GM18870 (cell line): ENCODE results near the gene ANKRD44.
"Not testable (repeated sequence)": the region's sequence is repeated elsewhere in the genome, so short reads cannot be mapped to it uniquely, and the experiment has no call there.

ENCODE experiments used
- ATAC-seq: cut with Tn5 transposase; IDR thresholded peaks from one replicate; pipeline ENCODE4 v1.9.1; 2021; ENCODE audit warnings: moderate library complexity; ENCODE audit not compliant: unreplicated experiment

The ANKRD44 gene

DNA sequence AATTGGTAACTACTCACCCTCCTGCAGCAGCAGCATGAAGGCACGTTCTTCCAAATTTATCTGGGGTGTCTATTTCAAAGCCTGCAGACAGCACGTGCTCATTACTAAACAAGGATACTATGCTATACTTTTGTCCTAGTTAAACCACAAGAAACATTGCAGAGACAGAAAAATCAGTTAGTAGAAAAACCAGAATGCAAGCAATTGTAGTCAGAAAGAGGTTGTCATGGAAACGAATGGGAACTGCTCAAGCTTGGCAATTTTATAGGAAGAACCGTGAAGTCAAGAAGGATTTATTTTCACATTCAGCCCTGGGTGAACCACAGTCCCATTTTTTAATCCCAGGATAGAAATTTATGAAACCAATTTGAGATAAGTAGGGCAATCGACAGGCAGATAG lies 221.9 kb downstream of the ANKRD44 start:
- ATAC-seq, result no peak

DNA sequence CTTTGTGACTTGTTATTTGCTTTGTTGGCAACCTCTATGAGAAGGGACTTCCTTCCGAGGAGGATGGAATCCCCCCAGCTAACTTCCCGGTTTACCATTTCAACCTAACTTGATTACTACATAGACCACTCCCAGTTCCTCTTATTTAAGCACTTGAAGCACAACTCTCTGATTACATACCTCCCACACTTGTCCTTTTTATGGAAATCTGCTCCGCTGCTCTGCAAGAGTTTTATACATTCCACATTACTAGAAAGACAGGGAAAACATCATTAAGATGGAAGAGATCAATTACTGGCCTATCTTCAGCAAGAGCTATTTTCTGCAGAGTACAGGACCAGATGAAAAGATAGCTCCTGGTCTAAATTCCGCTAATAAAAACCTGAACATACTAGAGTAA lies 224.1 kb downstream of the ANKRD44 start:
- ATAC-seq, result peak; percentile 58

DNA sequence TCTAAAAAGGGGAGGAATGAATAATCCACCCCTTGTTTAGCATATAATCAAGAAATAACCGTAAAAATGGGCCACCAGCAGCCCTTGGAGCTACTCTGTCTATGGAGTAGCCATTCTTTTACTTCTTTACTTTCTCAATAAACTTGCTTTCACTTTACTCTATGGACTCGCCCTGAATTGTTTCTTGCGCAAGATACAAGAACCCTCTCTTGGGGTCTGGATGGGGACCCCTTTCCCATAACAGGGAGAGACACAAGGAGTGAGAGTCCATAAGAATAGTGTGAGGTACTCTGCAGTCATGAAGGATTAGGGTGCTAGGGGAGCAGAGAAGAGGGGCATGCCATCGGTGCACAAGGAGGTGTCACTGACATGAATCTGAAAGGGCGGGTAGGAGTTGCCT lies 224.9 kb downstream of the ANKRD44 start:
- ATAC-seq, result no peak

DNA sequence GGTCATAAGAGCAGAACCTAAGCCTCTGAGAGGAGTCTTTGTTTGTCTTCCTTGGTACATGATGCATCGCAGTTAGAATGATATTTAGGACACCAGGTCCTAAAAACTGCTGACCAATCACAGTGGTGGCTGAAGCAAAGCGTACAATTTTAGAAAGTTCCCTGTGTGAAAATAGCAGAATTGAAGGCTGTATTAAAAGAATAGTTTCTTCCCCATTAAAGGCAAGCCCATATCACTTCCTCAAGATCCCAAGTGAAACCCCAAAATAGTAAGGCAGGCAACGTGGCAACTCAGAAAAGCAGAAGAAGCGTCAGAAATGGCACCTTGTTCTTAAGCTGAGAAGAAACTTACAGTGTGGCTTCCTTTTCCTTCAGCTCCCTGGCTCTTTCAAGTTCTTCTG lies 229.3 kb downstream of the ANKRD44 start:
- ATAC-seq, result no peak

- no peak for ATAC-seq
Measured at GRCh38 chr2:197080578-197081216, 229.9 kb downstream of the ANKRD44 start.

- ATAC-seq, result no peak
Measured at GRCh38 chr2:197079832-197080555, 230.6 kb downstream of the ANKRD44 start.

DNA sequence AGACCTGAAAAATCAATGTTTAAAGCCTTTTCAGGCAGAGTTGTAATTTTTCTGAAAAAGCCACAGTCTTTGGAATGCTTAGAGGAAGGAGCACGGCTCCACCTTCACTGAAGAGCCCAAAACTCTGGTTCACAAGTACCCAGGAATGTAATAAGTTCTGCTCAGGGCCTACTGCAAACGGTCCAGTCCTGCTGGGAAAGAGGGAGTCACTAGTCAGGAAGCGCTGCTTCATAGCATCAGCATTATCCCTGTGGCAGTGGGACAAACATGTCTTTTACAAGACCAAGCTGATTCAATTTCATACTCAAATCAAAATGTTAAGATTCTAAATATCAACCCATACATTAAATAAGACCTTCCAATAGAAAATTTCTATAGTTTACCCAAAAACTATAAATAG lies 231.2 kb downstream of the ANKRD44 start:
- ATAC-seq, result no peak

DNA sequence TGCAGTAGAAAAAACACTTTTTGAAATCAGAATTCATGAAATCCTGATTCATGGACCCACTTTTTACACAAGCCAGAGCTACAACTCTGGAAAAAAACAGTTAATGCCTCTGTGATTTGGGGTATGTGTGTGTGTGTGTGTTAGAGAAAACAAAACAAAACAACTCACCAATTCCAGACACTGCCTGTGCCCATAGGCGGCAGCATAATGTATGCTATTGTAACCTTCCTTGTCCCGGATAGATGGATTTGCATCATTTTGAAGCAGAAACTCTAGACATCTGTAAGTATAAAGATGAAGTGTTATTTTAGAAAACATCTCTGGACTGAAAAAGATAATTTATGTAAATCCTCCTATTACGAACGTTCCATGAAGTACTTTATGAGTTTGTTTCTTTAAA lies 232.0 kb downstream of the ANKRD44 start:
- ATAC-seq, result no peak

- ATAC-seq, result no peak
Measured at GRCh38 chr2:197077336-197077735, 233.2 kb downstream of the ANKRD44 start.

DNA sequence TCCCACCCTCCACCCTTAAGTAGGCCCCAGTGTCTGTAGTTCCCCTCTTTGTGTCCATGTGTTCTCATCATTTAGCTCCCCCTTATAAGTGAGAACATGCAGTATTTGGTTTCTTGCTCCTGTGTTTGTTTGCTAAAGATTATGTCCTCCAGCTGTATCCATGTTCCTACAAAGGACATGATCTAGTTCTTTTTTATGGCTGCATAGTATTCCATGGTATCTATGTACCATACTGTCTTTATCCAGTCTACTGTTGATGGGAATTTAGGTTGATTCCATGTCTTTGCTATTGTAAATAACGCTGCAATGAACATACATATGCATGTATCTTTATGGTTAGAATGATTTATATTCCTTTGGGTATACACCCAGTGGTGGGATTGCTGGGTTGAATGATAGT lies 233.9 kb downstream of the ANKRD44 start:
- ATAC-seq, result no peak

GRCh38 chr2:197075754-197076337 lies 234.7 kb downstream of the ANKRD44 start:
- ATAC-seq, result no peak

GRCh38 chr2:197075281-197075680 lies 235.3 kb downstream of the ANKRD44 start:
- ATAC-seq, result no peak

GRCh38 chr2:197073701-197074433 lies 236.7 kb downstream of the ANKRD44 start:
- no peak for ATAC-seq

GRCh38 chr2:197073270-197073669 lies 237.3 kb downstream of the ANKRD44 start:
- ATAC-seq, result no peak

GRCh38 chr2:197072533-197072932 lies 238.0 kb downstream of the ANKRD44 start:
- no peak for ATAC-seq

GRCh38 chr2:197071790-197072436 lies 238.7 kb downstream of the ANKRD44 start:
- ATAC-seq, result no peak

DNA sequence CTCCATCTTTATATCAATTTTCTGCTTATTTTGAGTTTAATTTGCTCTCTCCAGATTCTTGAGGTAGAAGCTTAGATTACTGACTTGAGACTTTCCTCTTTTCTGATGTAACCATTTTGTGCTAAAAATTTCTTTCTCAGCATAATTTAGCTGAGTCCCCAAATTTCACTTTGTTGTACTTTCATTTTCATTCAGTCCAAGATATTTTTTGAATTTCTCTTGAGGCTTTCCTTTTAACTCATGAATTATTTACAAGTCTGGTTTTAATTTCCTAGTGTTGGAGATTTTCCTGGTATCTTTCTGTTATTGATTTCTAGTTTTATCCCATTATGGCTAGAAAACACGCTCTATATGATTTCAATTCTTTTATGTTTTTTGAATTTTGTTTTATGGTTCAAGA lies 239.4 kb downstream of the ANKRD44 start:
- ATAC-seq, result no peak

DNA sequence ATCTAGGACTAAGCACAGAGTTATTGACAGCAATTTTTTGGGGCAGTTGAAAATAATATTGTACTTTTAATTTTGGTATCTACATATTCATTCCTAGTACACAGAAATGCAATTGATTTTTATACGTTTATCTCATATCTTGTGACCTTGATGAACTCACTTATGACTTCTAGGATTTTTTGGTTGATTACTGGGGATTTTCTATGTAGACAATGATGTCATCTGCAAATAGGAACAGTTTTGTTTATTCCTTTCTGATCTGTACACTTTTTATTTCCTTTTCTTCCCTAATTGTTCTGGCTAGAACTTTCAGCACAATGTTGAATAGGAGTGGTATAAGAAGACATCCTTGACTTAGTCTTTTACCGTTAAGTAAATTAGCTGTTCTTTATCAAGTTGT lies 240.6 kb downstream of the ANKRD44 start:
- ATAC-seq, result no peak

DNA sequence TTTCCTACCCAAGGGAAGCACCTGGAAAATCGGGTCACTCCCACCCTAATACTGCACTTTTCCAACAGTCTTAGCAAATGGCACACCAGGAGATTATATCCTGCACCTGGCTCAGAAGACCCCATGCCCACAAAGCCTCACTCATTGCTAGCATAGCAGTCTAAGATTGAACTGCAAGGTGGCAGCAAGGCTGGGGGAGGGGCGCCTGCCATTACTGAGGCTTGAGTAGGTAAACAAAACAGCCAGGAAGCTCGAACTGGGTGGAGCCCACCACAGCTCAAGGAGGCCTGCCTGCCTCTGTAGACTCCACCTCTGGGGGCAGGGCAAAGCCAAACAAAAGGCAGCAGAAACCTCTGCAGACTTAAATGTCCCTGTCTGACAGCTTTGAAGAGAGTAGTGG lies 248.0 kb downstream of the ANKRD44 start:
- ATAC-seq, result not testable (repeated sequence)

- no peak for ATAC-seq
Measured at GRCh38 chr2:197059477-197059876, 251.1 kb downstream of the ANKRD44 start.

- ATAC-seq, result no peak
Measured at GRCh38 chr2:197058777-197059300, 251.7 kb downstream of the ANKRD44 start.
